ENCODE measurements around the gene OR4C5.
"Not testable (repeated sequence)": the region's sequence is repeated elsewhere in the genome, so short reads cannot be mapped to it uniquely, and the experiment has no call there.

Gene OR4C5

GRCh38 chr11:48341466-48341865 is 24.8 kb downstream of the OR4C5 start:
- no peak overlapping the region for H3K27ac ChIP-seq (ENCODE audit: extremely low read depth, low read depth, low read length)
- H3K4me3 ChIP-seq (ENCODE audit: low read depth, low read length): no peak overlapping the region
- POLR2A ChIA-PET: no interaction called here
- CTCF ChIA-PET: no interaction called here
- no peaks in the 10 kb centered on the region for H3K4me1 ChIP-seq (ENCODE audit: control insufficient read depth, insufficient read depth, low read length)
- H3K36me3 ChIP-seq (ENCODE audit: control insufficient read depth in 2 of 2, insufficient read depth in 1 of 2, low read length in 2 of 2): no peaks in the 10 kb centered on the region
- TF ChIP-seq ZNF266 (tag by site-specific recombination; IDR thresholded peaks at IDR 0.05; ENCODE audit: low read depth) (no peak), ZNF404 (tag by site-specific recombination; IDR thresholded peaks at IDR 0.05) (no peak), ZNF624 (tag by site-specific recombination; IDR thresholded peaks at IDR 0.05) (no peak), ZNF544 (tag by site-specific recombination; IDR thresholded peaks at IDR 0.05) (no peak), ZNF18 (tag by site-specific recombination; IDR thresholded peaks at IDR 0.05) (no peak), ZNF324 (tag by site-specific recombination; IDR thresholded peaks at IDR 0.05) (no peak), PATZ1 (tag by site-specific recombination; IDR thresholded peaks at IDR 0.05) (no peak)
- H3K9me3 ChIP-seq (ENCODE audit: control insufficient read depth, insufficient read depth, low read depth, low read length): no peaks in the 10 kb centered on the region

- H3K36me3 ChIP-seq (ENCODE audit: control insufficient read depth in 2 of 2, insufficient read depth in 1 of 2, low read length in 2 of 2); H3K27ac ChIP-seq (ENCODE audit: extremely low read depth, low read depth, low read length); H3K4me3 ChIP-seq (ENCODE audit: low read depth, low read length); POLR2A ChIA-PET; H3K9me3 ChIP-seq (ENCODE audit: control insufficient read depth, insufficient read depth, low read depth, low read length); CTCF ChIA-PET; H3K4me1 ChIP-seq (ENCODE audit: control insufficient read depth, insufficient read depth, low read length): not testable (repeated sequence)
These were observed 41.6 kb downstream of the OR4C5 start, which contains the start of gene OR4C3 for GRCh38 chr11:48324620-48325019. Gene OR4C3 (plus strand): TSS chr11:48324920. CDS start chr11:48325022, 102 bp downstream.

- POLR2A ChIA-PET; H3K9me3 ChIP-seq (ENCODE audit: control insufficient read depth, insufficient read depth, low read depth, low read length); CTCF ChIA-PET; H3K36me3 ChIP-seq (ENCODE audit: control insufficient read depth in 2 of 2, insufficient read depth in 1 of 2, low read length in 2 of 2); H3K4me3 ChIP-seq (ENCODE audit: low read depth, low read length); H3K27ac ChIP-seq (ENCODE audit: extremely low read depth, low read depth, low read length); H3K4me1 ChIP-seq (ENCODE audit: control insufficient read depth, insufficient read depth, low read length): not testable (repeated sequence)
These were observed 46.5 kb downstream of the OR4C5 start for GRCh38 chr11:48319813-48320212.
